ENCODE measurements around the gene KCTD11.
A peak's percentile ranks its signal among the peaks of the same experiment; 100 is the strongest.

Gene KCTD11

GRCh38 chr17:7309628-7310027 is 42.3 kb upstream of the KCTD11 start:
- Histone ChIP-seq H3K4me1 (ENCODE audit: control extremely low read depth in 1 of 4, control insufficient read depth in 4 of 4, insufficient read depth in 4 of 4, low read length in 3 of 4) (peaks cover 16 to 42% (median 29%) of the 10 kb centered on the region in 4 experiments), H3K4me3 (ENCODE audit: control insufficient read depth in 1 of 7, extremely low read depth in 1 of 7, insufficient read depth in 4 of 7, low read depth in 2 of 7, low read length in 6 of 7) (peak overlapping the region in 5 of 7 experiments; percentile 43 to 99 (median 87)), H3K27me3 (replicated peaks in 2 of 5; ENCODE audit: control insufficient read depth in 4 of 5, insufficient read depth in 5 of 5, low read length in 4 of 5) (no peaks in the 10 kb centered on the region), H3K36me3 (ENCODE audit: control insufficient read depth in 4 of 4, insufficient read depth in 4 of 4, low read length in 3 of 4) (peaks cover 17 to 50% (median 39%) of the 10 kb centered on the region in 4 experiments), H3K27ac (ENCODE audit: insufficient read depth in 1 of 2, low read depth in 1 of 2, low read length in 2 of 2, poor library complexity in 1 of 2, severe bottlenecking in 2 of 2) (peak overlapping the region in 1 of 2 experiments; percentile 96), H3K9me3 (ENCODE audit: control extremely low read depth in 1 of 5, control insufficient read depth in 4 of 5, insufficient read depth in 2 of 5, low read depth in 1 of 5, low read length in 4 of 5) (no peaks in the 10 kb centered on the region)
- WGBS (ENCODE audit: insufficient coverage), result 95% methylated on average over 12 of the region's 12 CpGs
- CTCF ChIA-PET, result interaction anchor here (1.0 to 2.4 kb wide), 6 partner anchors 11 to 29 kb away, joined by 3 to 13 read pairs (median 4); partner anchors contain the start of genes ACAP1 and NEURL4
- POLR2A ChIA-PET, result interaction anchor here (0.6 to 2.0 kb wide), 2 partner anchors 20 to 225 kb away, joined by 3 to 4 read pairs; partner anchors contain the start of gene NEURL4
- no peak for DNase-seq

DNA sequence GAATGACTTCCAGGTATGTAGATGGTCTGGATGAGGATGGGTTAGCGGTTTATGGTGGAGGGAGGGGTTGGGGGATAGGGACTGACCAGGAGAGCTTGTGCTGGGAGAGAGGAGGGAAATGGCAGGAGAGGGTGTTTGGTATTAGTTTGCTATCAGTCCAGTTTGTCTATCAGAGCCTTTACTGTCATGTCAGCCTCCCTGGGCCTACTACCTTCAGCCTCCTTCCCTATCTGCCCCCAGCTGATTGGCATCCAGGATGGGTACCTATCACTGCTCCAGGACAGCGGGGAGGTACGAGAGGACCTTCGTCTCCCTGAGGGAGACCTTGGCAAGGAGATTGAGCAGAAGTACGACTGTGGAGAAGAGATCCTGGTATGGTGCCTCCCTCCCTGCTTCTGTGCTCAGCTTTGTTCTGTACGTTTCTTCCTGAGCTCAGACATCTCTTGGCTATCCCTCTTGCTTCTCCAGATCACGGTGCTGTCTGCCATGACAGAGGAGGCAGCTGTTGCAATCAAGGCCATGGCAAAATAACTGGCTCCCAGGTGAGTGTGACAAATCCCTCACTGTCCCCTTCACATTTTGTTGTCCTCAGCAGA is 40.8 kb upstream of the KCTD11 start:
- peaks cover 16 to 53% (median 39%) of the 10 kb centered on the region in 4 experiments for H3K4me1 ChIP-seq (ENCODE audit: control extremely low read depth in 1 of 4, control insufficient read depth in 4 of 4, insufficient read depth in 4 of 4, low read length in 3 of 4)
- no peaks in the 10 kb centered on the region for H3K9me3 ChIP-seq (ENCODE audit: control extremely low read depth in 1 of 5, control insufficient read depth in 4 of 5, insufficient read depth in 2 of 5, low read depth in 1 of 5, low read length in 4 of 5)
- H3K27me3 ChIP-seq (replicated peaks in 2 of 5; ENCODE audit: control insufficient read depth in 4 of 5, insufficient read depth in 5 of 5, low read length in 4 of 5), result no peaks in the 10 kb centered on the region
- 98% methylated on average over 7 of the region's 7 CpGs for WGBS (ENCODE audit: insufficient coverage)
- H3K4me3 ChIP-seq (ENCODE audit: control insufficient read depth in 1 of 7, extremely low read depth in 1 of 7, insufficient read depth in 4 of 7, low read depth in 2 of 7, low read length in 6 of 7), result no peak overlapping the region
- H3K27ac ChIP-seq (ENCODE audit: insufficient read depth in 1 of 2, low read depth in 1 of 2, low read length in 2 of 2, poor library complexity in 1 of 2, severe bottlenecking in 2 of 2), result peak overlapping the region in 1 of 2 experiments; percentile 35
- DNase-seq, result no peak
- CTCF ChIA-PET, result interaction anchor here (0.6 to 2.3 kb wide), 4 partner anchors 8 to 95 kb away, joined by 3 to 8 read pairs (median 4); partner anchors contain the start of gene ACAP1
- H3K36me3 ChIP-seq (ENCODE audit: control insufficient read depth in 4 of 4, insufficient read depth in 4 of 4, low read length in 3 of 4), result peaks cover 17 to 50% (median 40%) of the 10 kb centered on the region in 4 experiments
- POLR2A ChIA-PET, result no interaction called here

DNA sequence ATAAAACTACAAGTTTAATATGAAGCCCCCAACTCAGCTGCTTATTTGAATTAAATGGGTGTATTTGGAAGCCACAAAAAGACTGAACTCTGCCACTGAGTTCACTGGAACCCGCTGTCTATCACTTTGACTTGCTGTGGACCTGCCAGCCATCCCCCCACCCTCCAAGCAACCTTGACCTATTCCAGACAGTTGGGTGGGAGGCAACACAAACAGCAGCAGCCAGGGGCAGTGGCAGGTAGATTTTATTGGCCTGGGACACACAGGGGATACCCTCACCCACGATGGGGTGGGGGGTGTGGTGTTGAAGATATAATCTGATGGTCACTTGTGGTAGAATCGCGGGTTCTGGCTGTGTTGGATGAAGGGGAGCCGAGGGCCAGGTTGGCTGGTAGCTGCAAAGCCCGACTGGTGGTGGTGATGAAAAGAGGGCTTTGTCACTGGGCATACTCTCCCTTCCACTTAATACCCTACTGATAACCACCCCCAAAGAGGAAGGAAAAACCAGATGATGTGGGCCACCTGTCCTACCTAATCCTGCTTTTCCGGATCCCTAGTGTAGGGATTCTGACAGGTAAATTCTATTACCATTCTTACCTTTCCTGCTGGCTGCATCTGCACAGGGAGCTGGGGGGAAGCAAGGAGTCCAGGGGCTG is 39.4 kb upstream of the KCTD11 start:
- Histone ChIP-seq H3K4me3 (ENCODE audit: control insufficient read depth in 1 of 7, extremely low read depth in 1 of 7, insufficient read depth in 4 of 7, low read depth in 2 of 7, low read length in 6 of 7) (no peak overlapping the region), H3K27ac (ENCODE audit: insufficient read depth in 1 of 2, low read depth in 1 of 2, low read length in 2 of 2, poor library complexity in 1 of 2, severe bottlenecking in 2 of 2) (no peak overlapping the region), H3K9me3 (ENCODE audit: control extremely low read depth in 1 of 5, control insufficient read depth in 4 of 5, insufficient read depth in 2 of 5, low read depth in 1 of 5, low read length in 4 of 5) (no peaks in the 10 kb centered on the region), H3K36me3 (ENCODE audit: control insufficient read depth in 4 of 4, insufficient read depth in 4 of 4, low read length in 3 of 4) (peaks cover 17 to 56% (median 49%) of the 10 kb centered on the region in 4 experiments), H3K4me1 (ENCODE audit: control extremely low read depth in 1 of 4, control insufficient read depth in 4 of 4, insufficient read depth in 4 of 4, low read length in 3 of 4) (peaks cover 16 to 51% (median 37%) of the 10 kb centered on the region in 4 experiments), H3K27me3 (replicated peaks in 2 of 5; ENCODE audit: control insufficient read depth in 4 of 5, insufficient read depth in 5 of 5, low read length in 4 of 5) (no peaks in the 10 kb centered on the region)
- WGBS (ENCODE audit: insufficient coverage), result 33% methylated on average over 1 of the region's 7 CpGs
- no peak for DNase-seq
- POLR2A ChIA-PET, result interaction anchor here (1.0 kb wide), 1 partner anchor 24 kb away, joined by 3 read pairs; the partner anchor contains the start of gene ACAP1
- CTCF ChIA-PET, result interaction anchor here (0.8 to 2.5 kb wide), 6 partner anchors 11 to 38 kb away, joined by 3 to 8 read pairs (median 4); no protein-coding TSS in a partner anchor

DNA sequence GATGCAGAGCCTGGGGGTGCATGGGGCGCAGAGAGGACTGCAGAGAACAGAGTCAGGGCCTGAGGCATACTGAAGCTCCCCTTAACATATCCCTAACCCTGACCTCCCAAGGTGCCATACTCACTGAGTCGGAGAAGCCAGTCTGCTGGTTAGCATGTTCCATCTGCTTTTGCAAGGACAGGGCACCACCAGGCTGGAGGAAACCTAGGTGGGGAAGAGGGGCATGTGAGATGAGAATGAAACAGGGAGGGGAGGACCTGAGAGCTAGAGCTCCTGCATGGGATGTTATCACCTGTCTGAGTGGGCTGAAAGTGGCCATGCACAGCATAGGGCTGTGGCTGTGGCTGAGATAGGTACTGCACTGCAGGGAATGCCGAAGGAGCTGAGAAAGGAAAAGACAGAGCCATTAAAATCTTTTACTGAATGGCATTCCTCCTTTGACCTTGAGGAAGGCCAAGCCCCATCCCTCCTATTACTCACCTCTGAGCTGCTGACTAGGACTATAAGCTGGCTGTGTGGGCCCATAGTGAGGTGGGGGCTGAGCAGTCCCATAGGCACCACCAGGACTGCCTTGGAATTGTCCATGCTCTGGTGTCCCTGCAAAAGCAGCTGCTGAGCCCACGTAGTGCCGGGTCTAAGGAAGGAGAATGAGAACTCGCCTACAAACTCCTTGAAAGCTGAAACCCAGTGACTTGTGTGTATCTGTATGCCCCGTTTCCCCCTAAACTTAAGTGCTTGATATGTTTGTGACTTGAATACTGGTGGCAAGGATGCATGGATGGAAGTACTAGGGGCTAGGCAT is 38.7 kb upstream of the KCTD11 start:
- no peak overlapping the region for H3K27ac ChIP-seq (ENCODE audit: insufficient read depth in 1 of 2, low read depth in 1 of 2, low read length in 2 of 2, poor library complexity in 1 of 2, severe bottlenecking in 2 of 2)
- 95% methylated on average over 6 of the region's 7 CpGs for WGBS (ENCODE audit: insufficient coverage)
- ChIA-PET POLR2A (interaction anchor here (0.5 to 1.2 kb wide), 3 partner anchors 23 to 190 kb away, joined by 3 to 6 read pairs (median 6); partner anchors contain the start of genes ACAP1 and TMEM256), CTCF (interaction anchor here (0.8 to 2.5 kb wide), 10 partner anchors 9 to 38 kb away, joined by 3 to 11 read pairs (median 4); no protein-coding TSS in a partner anchor)
- peaks cover 20 to 63% (median 55%) of the 10 kb centered on the region in 4 experiments for H3K36me3 ChIP-seq (ENCODE audit: control insufficient read depth in 4 of 4, insufficient read depth in 4 of 4, low read length in 3 of 4)
- H3K4me1 ChIP-seq (ENCODE audit: control extremely low read depth in 1 of 4, control insufficient read depth in 4 of 4, insufficient read depth in 4 of 4, low read length in 3 of 4), result peaks cover 16 to 51% (median 37%) of the 10 kb centered on the region in 4 experiments
- H3K9me3 ChIP-seq (ENCODE audit: control extremely low read depth in 1 of 5, control insufficient read depth in 4 of 5, insufficient read depth in 2 of 5, low read depth in 1 of 5, low read length in 4 of 5), result no peaks in the 10 kb centered on the region
- H3K4me3 ChIP-seq (ENCODE audit: control insufficient read depth in 1 of 7, extremely low read depth in 1 of 7, insufficient read depth in 4 of 7, low read depth in 2 of 7, low read length in 6 of 7), result peak overlapping the region in 1 of 7 experiments; percentile 74
- no peaks in the 10 kb centered on the region for H3K27me3 ChIP-seq (replicated peaks in 2 of 5; ENCODE audit: control insufficient read depth in 4 of 5, insufficient read depth in 5 of 5, low read length in 4 of 5)
- peak in 2 of 3 donors; percentile 42 to 47 for DNase-seq

DNA sequence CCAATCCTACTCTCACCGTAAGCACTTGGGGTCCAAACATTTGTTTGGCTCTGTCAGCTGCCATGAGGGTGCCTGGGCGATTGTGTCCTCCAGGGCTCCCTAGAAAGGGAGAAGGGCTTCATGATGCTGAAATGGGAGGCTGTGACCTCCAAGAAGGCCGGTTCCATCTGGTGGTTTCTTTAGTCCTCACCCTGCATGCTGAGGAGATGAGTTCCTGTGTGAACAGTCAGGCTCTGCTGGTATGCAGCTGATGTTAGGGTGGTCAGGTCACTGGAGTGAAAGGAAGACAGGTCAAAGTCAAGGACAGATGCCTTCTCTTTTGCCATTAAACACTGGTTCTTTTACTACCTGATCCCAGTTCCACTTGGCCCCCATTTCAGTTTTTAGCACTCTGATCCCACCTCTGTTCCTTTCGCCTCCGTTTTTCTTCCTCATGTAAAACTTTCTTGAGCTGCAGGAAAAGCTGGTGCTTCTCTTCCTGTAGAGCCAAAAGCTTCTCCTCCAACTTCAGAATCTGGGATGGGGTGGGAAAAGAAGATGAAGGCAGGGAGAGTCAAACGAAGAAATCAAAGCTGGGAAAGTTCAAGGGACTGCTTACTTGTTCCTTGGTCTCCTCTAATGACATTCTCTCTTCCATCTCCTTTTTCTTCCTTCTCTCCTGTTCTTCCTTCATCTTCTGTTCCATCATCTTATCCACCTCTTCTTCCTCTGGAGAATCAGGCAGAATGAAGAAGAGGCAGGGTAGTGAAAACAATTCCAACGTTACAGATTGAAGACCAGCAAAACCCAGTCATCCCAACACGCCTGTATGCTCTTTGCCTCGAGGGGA is 37.9 kb upstream of the KCTD11 start:
- Histone ChIP-seq H3K27me3 (replicated peaks in 2 of 5; ENCODE audit: control insufficient read depth in 4 of 5, insufficient read depth in 5 of 5, low read length in 4 of 5) (no peaks in the 10 kb centered on the region), H3K36me3 (ENCODE audit: control insufficient read depth in 4 of 4, insufficient read depth in 4 of 4, low read length in 3 of 4) (peaks cover 24 to 71% (median 62%) of the 10 kb centered on the region in 4 experiments), H3K4me1 (ENCODE audit: control extremely low read depth in 1 of 4, control insufficient read depth in 4 of 4, insufficient read depth in 4 of 4, low read length in 3 of 4) (peaks cover 16 to 50% (median 33%) of the 10 kb centered on the region in 4 experiments), H3K9me3 (ENCODE audit: control extremely low read depth in 1 of 5, control insufficient read depth in 4 of 5, insufficient read depth in 2 of 5, low read depth in 1 of 5, low read length in 4 of 5) (no peaks in the 10 kb centered on the region), H3K27ac (ENCODE audit: insufficient read depth in 1 of 2, low read depth in 1 of 2, low read length in 2 of 2, poor library complexity in 1 of 2, severe bottlenecking in 2 of 2) (peak overlapping the region; percentile 62 to 79), H3K4me3 (ENCODE audit: control insufficient read depth in 1 of 7, extremely low read depth in 1 of 7, insufficient read depth in 4 of 7, low read depth in 2 of 7, low read length in 6 of 7) (peak overlapping the region; percentile 53 to 92 (median 74))
- whole genome bisulfite sequencing (ENCODE audit: insufficient coverage), result 49% methylated on average over 7 of the region's 9 CpGs
- ChIA-PET POLR2A (interaction anchor here (0.5 to 1.2 kb wide), 3 partner anchors 22 to 189 kb away, joined by 3 to 6 read pairs (median 6); partner anchors contain the start of genes ACAP1 and TMEM256), CTCF (interaction anchor here (0.8 to 2.5 kb wide), 8 partner anchors 8 to 72 kb away, joined by 3 to 11 read pairs (median 4); no protein-coding TSS in a partner anchor)
- DNase-seq, result peak in 2 of 3 donors; percentile 39 to 50

All from common myeloid progenitor, CD34-positive (primary cell).